SK-N-SH (cell line): ENCODE results near the gene CCDC127. TPM values are rescaled to one million over a fixed set of nuclear protein-coding genes. Genes with fewer than 3 reads are reported as not detected.

Experiments
- CTCF ChIA-PET: fragments of 300-600, 350-600 bp; formaldehyde crosslinking; extraction: SDS; loops from one replicate; lab custom pipeline; 2021; lab: Yijun Ruan, JAX
- POLR2A ChIA-PET: fragments of 350-600 bp; sonication (Branson Sonifier 250); formaldehyde crosslinking; extraction: SDS; loops from one replicate; lab custom pipeline; 2020; ENCODE audit warnings: antibody characterized with exemption, inconsistent platforms; lab: Yijun Ruan, JAX
- DNase-seq: peaks from one replicate; pipeline ENCODE4 v3.0.0; 2012
- H2AFZ ChIP-seq: fragments of 200-600 bp; sonication (generic); 2 replicates; pipeline ENCODE4 v1.8.1; 2016; ENCODE audit warnings: antibody characterized with exemption, mild to moderate bottlenecking, low read depth
- H3F3A ChIP-seq: fragments of 200-600 bp; sonication (generic); replicated peaks from 2 replicates; pipeline ENCODE3; 2016; ENCODE audit warnings: antibody characterized with exemption, mild to moderate bottlenecking; ENCODE audit not compliant: insufficient read depth
- H3K27ac ChIP-seq, 2 experiments: fragments of 200-500 bp in 1 of 2; fragments of 200-600 bp in 1 of 2; sonication (Bioruptor generic) in 1 of 2; sonication (generic), shearing (Covaris generic) in 1 of 2; 2 replicates each; pipeline versions ENCODE4 v1.5.1 to v1.6.1; 2014 to 2016; ENCODE audit warnings: low read depth in 2 of 2, inconsistent platforms in 1 of 2, low read length in 1 of 2, mild to moderate bottlenecking in 1 of 2, mixed read lengths in 1 of 2
- H3K27me3 ChIP-seq: fragments of 200-600 bp; sonication (generic), shearing (Covaris generic); 2 replicates; pipeline ENCODE4 v1.6.1; 2016; ENCODE audit warnings: mixed run types; ENCODE audit not compliant: insufficient read depth
- H3K36me3 ChIP-seq, 2 experiments: fragments of 200-500 bp in 1 of 2; fragments of 200-600 bp in 1 of 2; sonication (Bioruptor generic) in 1 of 2; sonication (generic) in 1 of 2; replicated peaks in 1 of 2; 2 replicates each; pipeline versions ENCODE3 to v1.5.1; 2014 to 2016; ENCODE audit warnings: low read length in 1 of 2, mild to moderate bottlenecking in 1 of 2; ENCODE audit not compliant: insufficient read depth in 2 of 2, control insufficient read depth in 1 of 2
- H3K4me1 ChIP-seq, 2 experiments: fragments of 200-500 bp in 1 of 2; fragments of 200-600 bp in 1 of 2; sonication (Bioruptor generic) in 1 of 2; sonication (generic), shearing (Covaris generic) in 1 of 2; 2 replicates each; pipeline versions ENCODE4 v1.5.1 to v1.6.1; 2014 to 2016; ENCODE audit warnings: low read depth in 1 of 2, low read length in 1 of 2, mixed run types in 1 of 2; ENCODE audit not compliant: insufficient read depth in 2 of 2, control insufficient read depth in 1 of 2
- H3K4me2 ChIP-seq: fragments of 200-600 bp; sonication (generic), shearing (Covaris generic); 2 replicates; pipeline ENCODE4 v1.6.1; 2017; ENCODE audit warnings: mixed run types
- H3K4me3 ChIP-seq, 2 experiments: fragments of 200-500 bp in 1 of 2; fragments of 200-600 bp in 1 of 2; sonication (Bioruptor generic) in 1 of 2; sonication (generic), shearing (Covaris generic) in 1 of 2; 2 replicates each; pipeline versions ENCODE4 v1.5.1 to v1.8.1; 2014 to 2016; ENCODE audit warnings: low read depth in 2 of 2, inconsistent platforms in 1 of 2, low read length in 1 of 2, mild to moderate bottlenecking in 1 of 2, mixed read lengths in 1 of 2, moderate library complexity in 1 of 2
- H3K79me2 ChIP-seq: fragments of 200-600 bp; sonication (generic); 2 replicates; pipeline ENCODE4 v1.8.1; 2017; ENCODE audit warnings: mild to moderate bottlenecking; ENCODE audit not compliant: insufficient read depth
- H3K9ac ChIP-seq: fragments of 200-600 bp; sonication (generic); 2 replicates; pipeline ENCODE4 v1.6.1; 2017; ENCODE audit warnings: mixed run types
- H3K9me2 ChIP-seq: fragments of 200-600 bp; sonication (generic); 2 replicates; pipeline ENCODE4 v1.6.1; 2017; ENCODE audit warnings: mixed run types
- H3K9me3 ChIP-seq: fragments of 200-600 bp; sonication (generic); 2 replicates; pipeline ENCODE4 v1.6.1; 2017; ENCODE audit warnings: mixed run types, mild to moderate bottlenecking, moderate library complexity
- H4K20me1 ChIP-seq: fragments of 200-600 bp; sonication (generic); 2 replicates; pipeline ENCODE4 v1.6.1; 2017; ENCODE audit warnings: mild to moderate bottlenecking, mixed run types; ENCODE audit not compliant: insufficient read depth
- CHD2 ChIP-seq: fragments of 150-350 bp; IDR thresholded peaks from 2 replicates; pipeline ENCODE4 v1.6.1; 2018; ENCODE audit warnings: low read length; ENCODE audit not compliant: partially characterized antibody
- CTCF ChIP-seq: fragments of 200-600 bp; sonication (generic); IDR thresholded peaks from 2 replicates; pipeline ENCODE4 v1.6.1; 2017; ENCODE audit warnings: antibody characterized with exemption, mild to moderate bottlenecking, moderate library complexity
- EP300 ChIP-seq, 2 experiments: IDR thresholded peaks; 2 replicates each; pipeline versions ENCODE4 v1.4.0 to v1.6.1; 2012; ENCODE audit warnings: borderline replicate concordance in 1 of 2, low read depth in 1 of 2, low read length in 1 of 2
- EZH2phosphoT487 ChIP-seq: fragments of 200-600 bp; sonication (generic); IDR thresholded peaks from 2 replicates; pipeline ENCODE4 v1.6.1; 2017; ENCODE audit warnings: low read depth, mixed run types, mild to moderate bottlenecking, antibody characterized with exemption, moderate library complexity, borderline replicate concordance
- GATA2 ChIP-seq: sonication (generic); formaldehyde crosslinking; IDR thresholded peaks from 2 replicates; pipeline ENCODE4 v1.5.0; 2020; ENCODE audit warnings: mild to moderate bottlenecking, missing genetic modification reagents
- JUND ChIP-seq: IDR thresholded peaks from 2 replicates; pipeline ENCODE4 v1.4.0; 2012
- MAX ChIP-seq: IDR thresholded peaks from 2 replicates; pipeline ENCODE4 v1.4.0; 2012; ENCODE audit warnings: low read depth
- MEF2A ChIP-seq: IDR thresholded peaks from 2 replicates; pipeline ENCODE4 v1.4.0; 2012; ENCODE audit warnings: low read depth, borderline replicate concordance
- MXI1 ChIP-seq: IDR thresholded peaks from 2 replicates; pipeline ENCODE4 v1.6.1; 2012; ENCODE audit warnings: mild to moderate bottlenecking, low read depth, low read length, improper control_type of control experiment
- NRF1 ChIP-seq: IDR thresholded peaks from 2 replicates; pipeline ENCODE4 v1.6.1; 2012; ENCODE audit warnings: low read depth, mild to moderate bottlenecking, low read length
- POLR2AphosphoS5 ChIP-seq: IDR thresholded peaks from 2 replicates; pipeline ENCODE4 v1.6.1; 2012; ENCODE audit warnings: low read depth, low read length
- REST ChIP-seq: IDR thresholded peaks from 2 replicates; pipeline ENCODE4 v1.6.1; 2012; ENCODE audit warnings: mild to moderate bottlenecking, low read depth, low read length, moderate library complexity
- RFX5 ChIP-seq: IDR thresholded peaks from 2 replicates; pipeline ENCODE4 v1.6.1; 2012; ENCODE audit warnings: mild to moderate bottlenecking, improper control_type of control experiment, low read length
- RXRA ChIP-seq: IDR thresholded peaks from 2 replicates; pipeline ENCODE4 v1.4.0; 2012; ENCODE audit warnings: low read depth, mild to moderate bottlenecking, borderline replicate concordance
- SIN3A ChIP-seq: IDR thresholded peaks from 2 replicates; pipeline ENCODE4 v1.6.1; 2012; ENCODE audit warnings: low read depth, mild to moderate bottlenecking, low read length, moderate library complexity, borderline replicate concordance
- TAF1 ChIP-seq: IDR thresholded peaks from 2 replicates; pipeline ENCODE4 v1.6.1; 2012; ENCODE audit warnings: low read depth, mild to moderate bottlenecking, low read length, moderate library complexity, borderline replicate concordance
- TEAD4 ChIP-seq: IDR thresholded peaks from 2 replicates; pipeline ENCODE4 v1.4.0; 2012; ENCODE audit warnings: mild to moderate bottlenecking, borderline replicate concordance; ENCODE audit not compliant: insufficient read depth
- WGBS: methylation state at CpG from one replicate; pipeline ENCODE4 v1.1.6; 2017; ENCODE audit warnings: low lambda C conversion rate; 5-methylcytosine and 5-hydroxymethylcytosine counted together
- polyA plus RNA-seq, 3 experiments: library from polyadenylated mRNA; depleted of rRNA; stranded (reverse); fragments of >200 nt; gene quantifications; 2 replicates each; pipeline ENCODE4 v1.2.3, GENCODE V29; 2012
- TF ChIP-seq, protein P1 (sequence below): fragments of 150-350 bp; IDR thresholded peaks from 2 replicates; pipeline ENCODE4 v1.6.1; 2017; ENCODE audit warnings: antibody characterized with exemption, low read length, low read depth, borderline replicate concordance

CCDC127 gene
- polyA plus RNA-seq, 1 of the 3 experiments (the other 2 are of a cell fraction), result 3.9 TPM

GRCh38 chr5:203246-203930 is 14.6 kb downstream of the CCDC127 start (continued):
- TF ChIP-seq REST (no peak), TAF1 (no peak)

- Histone ChIP-seq H3K4me3 (no peak overlapping the region), H3K79me2 (peaks cover 26% of the 10 kb centered on the region), H3K27me3 (no peaks in the 10 kb centered on the region), H3K9me3 (no peaks in the 10 kb centered on the region), H4K20me1 (peaks cover 29% of the 10 kb centered on the region), H3K27ac (no peak overlapping the region), H3K9ac (no peak overlapping the region), H2AFZ (no peak overlapping the region), H3K4me2 (no peak overlapping the region), H3F3A (peaks cover 5% of the 10 kb centered on the region), H3K4me1 (peaks cover 0 to 3% of the 10 kb centered on the region in 2 experiments; a peak in 1 of 4 replicates), H3K36me3 (peaks cover 14 to 27% of the 10 kb centered on the region in 2 experiments), H3K9me2 (no peaks in the 10 kb centered on the region)
- TF ChIP-seq EZH2phosphoT487, result no peak
- 96% methylated on average over 8 of the region's 8 CpGs for WGBS
- POLR2A ChIA-PET, result no interaction called here
- CTCF ChIA-PET, result interaction anchor here (2.3 kb wide), 1 partner anchor 13 kb away, joined by 10 read pairs; no protein-coding TSS in a partner anchor
- no peak for DNase-seq
These were observed 16.3 kb downstream of the CCDC127 start for GRCh38 chr5:201672-202071.

DNA sequence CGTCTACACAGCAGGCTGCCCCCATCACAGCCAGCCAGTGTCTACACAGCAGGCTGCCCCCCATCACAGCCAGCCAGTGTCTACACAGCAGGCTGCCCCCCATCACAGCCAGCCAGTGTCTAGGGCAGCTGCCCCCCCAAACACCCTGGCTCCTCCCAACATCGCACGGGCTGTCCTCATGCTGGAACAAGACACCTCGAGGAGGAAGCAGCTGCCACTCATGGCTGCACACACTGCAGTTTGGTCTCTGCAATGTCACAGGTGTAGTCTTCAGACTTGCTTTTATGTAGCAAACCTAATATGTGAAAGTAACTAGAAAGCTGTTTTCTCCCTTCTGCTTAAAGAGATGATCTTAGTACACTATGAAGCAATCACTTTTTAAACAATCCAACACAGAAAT is 17.0 kb downstream of the CCDC127 start:
- WGBS, result 85% methylated on average over 3 of the region's 4 CpGs
- CTCF ChIA-PET, result interaction anchor here (2.3 kb wide), 1 partner anchor 12 kb away, joined by 10 read pairs; no protein-coding TSS in a partner anchor
- Histone ChIP-seq H3K9me2 (no peaks in the 10 kb centered on the region), H4K20me1 (peaks cover 22% of the 10 kb centered on the region), H3K79me2 (peaks cover 23% of the 10 kb centered on the region), H3K9ac (no peak overlapping the region), H3K4me3 (no peak overlapping the region), H3K27me3 (no peaks in the 10 kb centered on the region), H3K27ac (no peak overlapping the region), H2AFZ (no peak overlapping the region), H3K9me3 (no peaks in the 10 kb centered on the region), H3K36me3 (peaks cover 14 to 27% of the 10 kb centered on the region in 2 experiments), H3F3A (no peaks in the 10 kb centered on the region), H3K4me1 (no peaks in the 10 kb centered on the region), H3K4me2 (no peak overlapping the region)
- POLR2A ChIA-PET, result no interaction called here
- no peak for DNase-seq
- no peak for TF ChIP-seq CTCF
- TF ChIP-seq CHD2, result no peak
- TF ChIP-seq NRF1, result no peak
- TF ChIP-seq JUND, result no peak
- TF ChIP-seq SIN3A, result no peak
- TF ChIP-seq MXI1, result no peak
- no peak for TF ChIP-seq GATA2
- no peak for TF ChIP-seq RXRA
- TF ChIP-seq POLR2AphosphoS5, result no peak
- TF ChIP-seq, protein P1, sequence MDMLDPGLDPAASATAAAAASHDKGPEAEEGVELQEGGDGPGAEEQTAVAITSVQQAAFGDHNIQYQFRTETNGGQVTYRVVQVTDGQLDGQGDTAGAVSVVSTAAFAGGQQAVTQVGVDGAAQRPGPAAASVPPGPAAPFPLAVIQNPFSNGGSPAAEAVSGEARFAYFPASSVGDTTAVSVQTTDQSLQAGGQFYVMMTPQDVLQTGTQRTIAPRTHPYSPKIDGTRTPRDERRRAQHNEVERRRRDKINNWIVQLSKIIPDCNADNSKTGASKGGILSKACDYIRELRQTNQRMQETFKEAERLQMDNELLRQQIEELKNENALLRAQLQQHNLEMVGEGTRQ, result no peak
- no peak for TF ChIP-seq EZH2phosphoT487
- TF ChIP-seq MEF2A, result no peak
- TF ChIP-seq TEAD4, result no peak
- TF ChIP-seq TAF1, result no peak
- no peak for TF ChIP-seq EP300 (IDR thresholded peaks at IDR 0.05; ENCODE audit: borderline replicate concordance in 1 of 2, low read depth in 1 of 2, low read length in 1 of 2)
- no peak for TF ChIP-seq MAX
- no peak for TF ChIP-seq RFX5
